GM12875 (cell line): Measurements from ENCODE around the gene PDGFB.
"Not testable (repeated sequence)": the region's sequence is repeated elsewhere in the genome, so short reads cannot be mapped to it uniquely, and the experiment has no call there.

ENCODE experiments used
- H3K4me3 ChIP-seq: one replicate; pipeline ENCODE4 v1.5.1; 2011; ENCODE audit warnings: low read depth, low read length, control low read depth
- TF ChIP-seq, protein P1 (sequence below): IDR thresholded peaks from 2 replicates; pipeline ENCODE4 v1.5.1; 2011; ENCODE audit warnings: low read depth, mild to moderate bottlenecking, control low read depth, inconsistent platforms, low read length, moderate library complexity, borderline replicate concordance; ENCODE audit not compliant: insufficient read depth

Gene PDGFB

DNA sequence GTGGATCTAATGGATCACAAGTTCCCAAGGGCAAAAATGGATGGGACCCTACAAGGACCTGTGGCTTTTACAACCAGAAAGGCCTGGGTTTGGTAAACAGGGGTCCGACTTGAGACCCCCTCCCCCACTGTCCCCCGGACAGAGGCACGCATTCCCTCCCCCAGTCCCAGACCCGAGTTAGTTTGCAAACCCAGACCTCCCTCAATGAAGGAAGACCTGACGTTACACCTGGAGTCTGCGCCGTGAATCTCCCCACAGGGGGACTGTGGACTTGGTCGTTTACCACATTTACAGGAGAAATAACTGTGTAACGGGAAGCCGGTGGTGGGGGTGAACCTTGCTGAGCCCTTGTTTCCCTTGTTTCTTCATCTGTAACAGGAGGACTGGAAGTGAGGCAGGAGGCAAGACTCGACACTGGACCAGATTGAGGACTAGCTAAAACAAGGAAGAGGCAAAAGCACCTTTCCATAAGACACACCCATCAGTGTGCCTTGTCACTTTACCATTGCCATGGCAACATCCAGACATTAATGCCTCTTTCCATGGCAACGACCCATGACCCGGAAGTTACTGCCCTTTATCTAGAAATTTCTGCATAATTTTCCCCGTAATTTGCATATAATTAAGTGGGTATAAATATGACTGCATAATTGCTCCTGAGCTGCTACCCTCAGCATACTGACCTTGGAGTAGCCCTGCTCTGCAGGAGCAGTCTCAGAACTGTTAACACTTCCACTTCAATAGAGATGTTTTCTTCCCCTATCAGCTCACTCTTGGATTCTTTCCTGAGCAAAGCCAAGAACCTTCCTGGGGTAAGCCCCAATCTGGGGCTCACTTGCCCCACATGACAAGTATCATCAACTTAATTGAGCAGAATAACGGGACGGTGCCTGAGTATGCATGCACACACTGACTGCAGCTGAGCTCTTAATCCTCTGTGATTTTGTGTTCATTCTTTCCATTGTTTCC, 25.4 kb downstream of the PDGFB start:
- no peak overlapping the region for H3K4me3 ChIP-seq
- TF ChIP-seq, protein P1, sequence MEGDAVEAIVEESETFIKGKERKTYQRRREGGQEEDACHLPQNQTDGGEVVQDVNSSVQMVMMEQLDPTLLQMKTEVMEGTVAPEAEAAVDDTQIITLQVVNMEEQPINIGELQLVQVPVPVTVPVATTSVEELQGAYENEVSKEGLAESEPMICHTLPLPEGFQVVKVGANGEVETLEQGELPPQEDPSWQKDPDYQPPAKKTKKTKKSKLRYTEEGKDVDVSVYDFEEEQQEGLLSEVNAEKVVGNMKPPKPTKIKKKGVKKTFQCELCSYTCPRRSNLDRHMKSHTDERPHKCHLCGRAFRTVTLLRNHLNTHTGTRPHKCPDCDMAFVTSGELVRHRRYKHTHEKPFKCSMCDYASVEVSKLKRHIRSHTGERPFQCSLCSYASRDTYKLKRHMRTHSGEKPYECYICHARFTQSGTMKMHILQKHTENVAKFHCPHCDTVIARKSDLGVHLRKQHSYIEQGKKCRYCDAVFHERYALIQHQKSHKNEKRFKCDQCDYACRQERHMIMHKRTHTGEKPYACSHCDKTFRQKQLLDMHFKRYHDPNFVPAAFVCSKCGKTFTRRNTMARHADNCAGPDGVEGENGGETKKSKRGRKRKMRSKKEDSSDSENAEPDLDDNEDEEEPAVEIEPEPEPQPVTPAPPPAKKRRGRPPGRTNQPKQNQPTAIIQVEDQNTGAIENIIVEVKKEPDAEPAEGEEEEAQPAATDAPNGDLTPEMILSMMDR: no peak

DNA sequence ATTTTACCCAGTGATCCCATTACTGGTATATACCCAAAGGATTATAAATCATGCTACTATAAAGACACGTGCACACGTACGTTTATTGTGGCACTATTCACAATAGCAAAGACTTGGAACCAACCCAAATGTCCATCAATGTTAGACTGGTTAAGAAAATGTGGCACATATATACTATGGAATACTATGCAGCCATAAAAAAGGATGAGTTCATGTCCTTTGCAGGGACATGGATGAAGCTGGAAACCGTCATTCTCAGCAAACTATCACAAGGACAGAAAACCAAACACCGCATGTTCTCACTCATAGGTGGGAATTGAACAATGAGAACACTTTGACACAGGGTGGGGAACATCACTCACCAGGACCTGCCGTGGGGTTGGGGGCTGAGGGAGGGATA, 26.4 kb downstream of the PDGFB start:
- not testable (repeated sequence) for H3K4me3 ChIP-seq

DNA sequence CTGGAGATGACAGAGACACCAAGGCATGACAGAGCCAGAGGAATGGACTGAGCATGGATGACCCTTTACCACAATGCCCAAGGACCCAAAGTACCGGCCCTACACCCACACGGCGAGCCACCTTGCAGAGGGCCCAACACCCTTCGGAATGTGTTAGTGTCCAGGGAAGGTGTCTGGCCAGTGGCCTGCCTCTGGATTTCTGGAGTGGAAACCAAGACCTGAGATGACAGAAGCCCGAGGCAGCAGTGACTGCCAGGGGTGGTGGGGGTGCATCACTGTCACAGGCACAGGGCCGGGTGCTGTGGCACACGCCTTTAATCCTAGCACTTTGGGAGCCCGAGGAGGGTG, 28.7 kb downstream of the PDGFB start:
- H3K4me3 ChIP-seq: no peak overlapping the region
- TF ChIP-seq, protein P1: no peak

DNA sequence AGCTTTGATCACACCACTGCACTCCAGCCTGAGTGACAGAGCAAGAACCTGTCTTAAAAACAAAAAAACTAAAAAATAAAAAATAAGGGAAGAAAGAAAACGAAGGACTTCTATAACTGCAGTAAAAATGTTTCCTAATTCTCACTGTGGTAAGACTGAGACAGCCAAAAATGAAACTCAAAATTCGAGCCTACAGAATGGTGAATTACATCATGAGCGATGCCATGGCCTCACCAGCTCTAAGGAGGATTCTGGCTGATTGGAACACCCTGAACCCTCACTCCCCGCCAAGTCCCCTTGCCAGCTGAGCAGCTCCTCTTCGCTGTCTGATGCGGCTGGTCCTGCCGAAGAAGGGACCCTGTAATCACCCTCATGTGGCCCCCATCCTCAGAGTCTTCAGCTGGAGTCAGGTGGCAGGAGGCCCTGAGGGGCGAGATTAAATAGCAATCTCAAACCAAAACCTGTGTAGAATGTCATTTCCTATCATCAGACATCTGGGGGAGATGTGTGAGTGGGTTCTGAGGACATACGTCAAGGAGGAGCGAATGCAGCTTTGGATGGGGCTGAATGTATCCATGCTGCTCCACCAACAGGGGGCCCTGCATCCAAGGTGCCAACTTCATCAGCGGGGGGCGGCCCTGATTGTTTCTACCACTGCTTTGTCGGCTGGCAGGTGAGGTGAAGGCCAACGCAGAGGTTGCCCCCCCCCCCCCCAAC, 29.2 kb downstream of the PDGFB start:
- TF ChIP-seq, protein P1: peak; percentile 60
- H3K4me3 ChIP-seq: no peak overlapping the region

DNA sequence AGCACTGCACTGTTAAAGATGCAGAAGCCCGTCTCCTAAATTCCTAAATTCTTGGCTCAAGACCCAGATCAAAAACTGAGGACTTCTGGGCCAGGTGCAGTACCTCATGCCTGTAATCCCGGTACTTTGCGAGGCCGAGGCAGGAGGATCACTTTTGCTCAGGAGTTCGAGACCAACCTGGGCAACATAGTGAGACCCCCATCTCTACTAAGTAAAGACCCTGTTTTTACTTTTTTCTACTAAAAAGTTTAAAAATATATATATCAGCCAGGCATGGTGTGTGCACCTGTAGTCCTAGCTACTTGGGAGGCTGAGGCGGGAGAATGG, 29.7 kb downstream of the PDGFB start:
- TF ChIP-seq, protein P1: no peak
- no peak overlapping the region for H3K4me3 ChIP-seq

DNA sequence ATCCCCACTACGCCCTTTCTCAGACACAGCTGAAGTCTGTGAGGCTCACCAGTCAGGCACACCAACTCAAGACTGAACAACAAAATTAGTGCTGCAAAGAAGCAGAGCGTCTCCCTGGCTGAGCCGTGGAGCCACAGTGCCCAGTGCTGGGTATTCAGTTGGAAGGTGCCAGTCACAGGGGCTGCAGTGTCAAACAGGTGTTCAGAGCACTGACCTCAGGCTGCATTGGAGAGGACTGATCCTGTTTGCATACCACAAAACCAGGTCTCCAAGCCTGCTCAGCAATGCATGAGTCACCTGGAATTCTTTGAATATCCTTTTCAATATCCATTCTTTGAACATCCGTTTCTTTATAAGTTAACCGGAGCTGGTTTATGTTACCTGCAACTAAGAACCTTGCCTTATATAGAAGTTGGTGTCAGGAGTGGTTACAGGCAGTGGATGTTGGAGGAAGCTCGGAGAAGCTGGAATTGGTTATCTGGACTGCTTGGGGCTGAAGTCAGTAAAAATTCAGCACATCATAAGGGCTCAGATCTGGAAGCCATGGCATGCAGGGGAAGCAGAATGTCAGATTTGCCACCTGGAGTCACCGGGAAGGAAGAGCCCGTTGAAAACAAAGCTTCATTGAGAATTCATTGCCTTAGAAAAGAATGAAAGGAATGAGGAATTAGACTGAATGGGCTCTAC, 30.3 kb downstream of the PDGFB start:
- TF ChIP-seq, protein P1: no peak
- no peak overlapping the region for H3K4me3 ChIP-seq

DNA sequence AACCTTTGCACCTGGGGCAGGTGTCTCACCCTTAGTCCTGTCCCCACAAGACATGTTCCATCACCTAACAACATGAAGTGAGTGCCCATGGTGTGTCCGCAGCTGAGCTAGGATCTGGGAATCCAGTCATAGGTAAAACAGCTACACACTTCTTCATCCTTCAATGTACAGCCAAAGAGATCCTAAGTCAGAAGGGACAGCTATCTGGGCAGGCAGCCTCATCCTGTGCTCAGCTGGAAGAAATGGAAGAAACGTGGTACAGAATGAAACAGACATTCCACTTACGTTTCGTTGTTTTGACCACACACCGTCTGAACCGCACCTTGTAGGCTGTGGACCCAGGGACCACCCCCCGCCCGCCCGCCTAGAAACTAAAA, 30.8 kb downstream of the PDGFB start:
- H3K4me3 ChIP-seq: no peak overlapping the region
- TF ChIP-seq, protein P1: no peak
